Umbilical cord (tissue), 2 donors: ENCODE results near the gene TMEM54. TPM values are rescaled to one million over a fixed set of nuclear protein-coding genes. Genes with fewer than 3 reads are reported as not detected.

Experiments used
- DNase-seq: peaks from one replicate; pipeline ENCODE4 v3.0.0-alpha.2; 2015; ENCODE audit warnings: low spot score
- total RNA-seq: library from RNA; depleted of rRNA; stranded (reverse); fragments of >200 nt; gene quantifications from one replicate; pipeline ENCODE4 v1.2.3, GENCODE V29; 2014; ENCODE audit warnings: low replicate concordance; ENCODE audit not compliant: insufficient read depth

Gene TMEM54
- total RNA-seq, 1 donor from 2014 or later, result 21.7 TPM

GRCh38 chr1:32864375-32865019 is 36.7 kb downstream of the TMEM54 start:
- DNase-seq, result no peak

DNA sequence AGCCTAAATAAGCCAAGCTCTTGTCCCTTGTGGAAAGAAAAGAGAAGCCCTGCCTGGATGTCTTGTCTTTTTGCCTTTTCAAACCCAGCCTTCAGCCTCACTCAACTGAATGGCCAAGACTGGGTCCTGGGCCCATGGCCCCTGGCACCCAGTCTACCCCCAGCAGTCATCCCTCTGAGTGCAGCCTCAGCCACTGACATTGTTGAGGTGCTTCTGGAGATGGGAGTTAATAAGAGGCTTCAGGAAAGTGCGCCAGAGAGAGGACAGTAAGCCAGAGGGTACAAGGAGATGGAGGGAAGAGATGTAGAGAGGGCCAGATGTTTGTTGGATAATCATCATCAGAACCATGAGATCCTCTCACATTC is 37.3 kb downstream of the TMEM54 start:
- no peak for DNase-seq

- no peak for DNase-seq
These were observed 37.8 kb downstream of the TMEM54 start for GRCh38 chr1:32863218-32863880.

GRCh38 chr1:32861904-32862695 is 39.1 kb downstream of the TMEM54 start:
- DNase-seq, result no peak

GRCh38 chr1:32860566-32860965 is 40.6 kb downstream of the TMEM54 start:
- no peak for DNase-seq

DNA sequence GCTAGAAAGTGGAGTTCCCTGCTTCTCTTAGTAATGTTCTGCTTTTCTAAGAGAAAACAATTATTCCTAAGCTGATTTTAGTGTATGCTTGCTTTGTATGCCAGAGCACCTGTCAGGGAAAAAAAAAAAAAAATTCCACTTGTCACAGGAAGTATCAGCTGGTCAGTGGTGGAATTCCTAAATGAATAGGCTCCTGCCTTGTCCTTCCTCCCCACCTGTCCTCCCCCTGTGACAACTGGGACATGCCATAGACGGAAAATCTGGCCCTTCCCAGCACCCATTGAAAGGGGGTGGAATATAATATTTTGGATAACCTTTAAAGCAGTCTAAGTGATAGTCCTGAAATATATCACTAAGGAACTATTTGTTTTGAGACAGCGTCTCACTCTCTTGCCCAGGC is 41.3 kb downstream of the TMEM54 start:
- DNase-seq, result no peak

DNA sequence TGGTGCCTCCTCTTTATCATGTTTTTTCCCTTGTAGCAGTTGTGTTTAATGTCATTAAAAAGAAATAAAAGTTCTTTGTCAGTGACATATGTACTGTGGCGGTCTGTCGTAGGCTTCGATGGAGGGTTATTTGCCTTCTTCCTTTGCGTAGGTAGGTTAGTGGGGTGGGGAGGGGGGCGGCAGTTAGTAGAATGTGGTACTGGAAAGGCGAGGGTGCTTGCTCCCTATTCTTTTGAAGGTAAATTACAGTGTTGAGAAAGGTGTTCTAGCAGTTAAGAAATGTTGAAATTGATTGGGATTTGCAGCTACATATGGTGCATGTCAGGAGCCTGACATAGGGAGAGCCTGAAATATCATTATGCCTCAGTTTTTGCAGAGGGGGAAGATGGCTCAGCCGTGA is 42.4 kb downstream of the TMEM54 start:
- no peak for DNase-seq

GRCh38 chr1:32858136-32858535 is 43.1 kb downstream of the TMEM54 start:
- no peak for DNase-seq

GRCh38 chr1:32855861-32856617 is 45.1 kb downstream of the TMEM54 start:
- DNase-seq, result no peak

DNA sequence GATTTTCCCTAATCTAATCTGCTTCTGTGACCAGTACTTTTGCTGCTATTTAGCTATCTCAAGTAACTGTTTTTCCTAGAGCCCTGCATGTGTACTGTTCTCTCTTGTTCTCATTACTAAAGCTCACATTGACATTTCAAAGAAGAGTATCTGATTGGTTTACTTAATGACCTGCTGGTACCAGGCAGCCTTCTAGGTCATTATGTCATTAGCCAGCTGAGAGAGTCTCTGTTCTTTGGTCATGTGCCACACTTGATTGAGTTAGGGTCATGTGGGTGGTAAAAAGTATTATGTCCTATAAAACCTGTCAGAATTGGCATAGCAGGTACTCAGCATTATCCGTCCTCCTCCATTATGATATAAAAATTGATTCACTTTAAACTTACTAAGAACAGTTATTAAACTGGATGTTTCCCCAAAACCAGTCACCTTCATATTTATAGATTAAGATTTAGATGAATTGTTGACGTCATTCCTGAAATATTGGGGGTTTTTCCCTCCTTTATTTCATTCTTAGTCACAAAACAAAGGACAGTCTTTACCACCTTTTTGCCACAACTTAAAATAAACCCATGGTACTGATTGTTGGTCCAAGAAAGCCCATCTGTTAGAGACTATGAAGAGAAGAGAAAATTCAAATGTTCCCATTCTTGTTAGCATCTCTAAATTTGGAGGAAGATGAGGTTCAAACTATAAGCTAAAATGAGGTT is 52.7 kb downstream of the TMEM54 start:
- DNase-seq, result no peak

Other genes starting within 250 kb of the TMEM54 start
- 30.3 TPM for gene SYNC, start 198.6 kb downstream of the TMEM54 start, total RNA-seq
- gene YARS1, start 84.0 kb downstream of the TMEM54 start, total RNA-seq, result 71.3 TPM
- gene S100PBP, start 83.7 kb downstream of the TMEM54 start, total RNA-seq, result 32.0 TPM
- gene FNDC5, start 30.5 kb downstream of the TMEM54 start, total RNA-seq, result 11.3 TPM
- 1.7 TPM for gene HPCA, start 14.9 kb downstream of the TMEM54 start, total RNA-seq
- 12.3 TPM for gene RNF19B, start 63.4 kb upstream of the TMEM54 start, total RNA-seq
- gene AK2, start 135.5 kb upstream of the TMEM54 start, total RNA-seq, result 82.6 TPM
- 4.6 TPM for gene AZIN2, start 179.8 kb upstream of the TMEM54 start, total RNA-seq